Measurements from ENCODE around the gene PSMC3. TPM values are rescaled to one million over a fixed set of nuclear protein-coding genes. Genes with fewer than 3 reads are reported as not detected.

The PSMC3 gene
- total RNA-seq, 2 donors from 2014 or later = 175 to 216 TPM

GRCh38 chr11:47400768-47401279 lies 25.4 kb downstream of the PSMC3 start:
- Mint-ChIP-seq H3K4me1 (ENCODE audit: low read depth in 2 of 2) (peaks cover 5 to 16% of the 10 kb centered on the region in 2 donors), H3K9me3 (no peaks in the 10 kb centered on the region), H3K27ac (peak overlapping the region; percentile 51 to 78), H3K4me3 (peak overlapping the region; percentile 69), H3K36me3 (no peaks in the 10 kb centered on the region), H3K27me3 (no peaks in the 10 kb centered on the region)
- DNase-seq (ENCODE audit: low spot score) = no peak
- peak in 1 of 2 donors; percentile 34 for ATAC-seq

- H3K36me3 Mint-ChIP-seq = no peaks in the 10 kb centered on the region
These were observed 26.1 kb downstream of the PSMC3 start for GRCh38 chr11:47399860-47400767.

GRCh38 chr11:47398551-47398950 lies 27.7 kb downstream of the PSMC3 start:
- no peaks in the 10 kb centered on the region for H3K9me3 Mint-ChIP-seq
- ATAC-seq (no peak), DNase-seq (ENCODE audit: low spot score) (no peak)
- no peak overlapping the region for H3K4me3 Mint-ChIP-seq
- H3K27ac Mint-ChIP-seq = no peak overlapping the region
- H3K27me3 Mint-ChIP-seq = no peaks in the 10 kb centered on the region
- no peaks in the 10 kb centered on the region for H3K36me3 Mint-ChIP-seq
- peaks cover 5 to 30% of the 10 kb centered on the region in 2 donors for H3K4me1 Mint-ChIP-seq (ENCODE audit: low read depth in 2 of 2)

More at GRCh38 chr11:47399860-47400767, 26.1 kb downstream of the PSMC3 start:
- H3K4me3 Mint-ChIP-seq = peak overlapping the region; percentile 69
- H3K4me1 Mint-ChIP-seq (ENCODE audit: low read depth in 2 of 2) = peaks cover 5 to 22% of the 10 kb centered on the region in 2 donors
- H3K27me3 Mint-ChIP-seq = no peaks in the 10 kb centered on the region
- no peaks in the 10 kb centered on the region for H3K9me3 Mint-ChIP-seq
- peak overlapping the region; percentile 51 to 78 for H3K27ac Mint-ChIP-seq
- DNase-seq (ENCODE audit: low spot score) (no peak), ATAC-seq (peak; percentile 83 to 84)

- H3K27me3 Mint-ChIP-seq = no peaks in the 10 kb centered on the region
- no peaks in the 10 kb centered on the region for H3K36me3 Mint-ChIP-seq
- peaks cover 5 to 32% of the 10 kb centered on the region in 2 donors for H3K4me1 Mint-ChIP-seq (ENCODE audit: low read depth in 2 of 2)
- ATAC-seq (no peak), DNase-seq (ENCODE audit: low spot score) (no peak)
- no peak overlapping the region for H3K27ac Mint-ChIP-seq
- no peaks in the 10 kb centered on the region for H3K9me3 Mint-ChIP-seq
- H3K4me3 Mint-ChIP-seq = no peak overlapping the region
These were observed 28.2 kb downstream of the PSMC3 start for GRCh38 chr11:47398011-47398410.

- ATAC-seq (no peak), DNase-seq (ENCODE audit: low spot score) (peak; percentile 25)
- no peak overlapping the region for H3K4me3 Mint-ChIP-seq
- no peaks in the 10 kb centered on the region for H3K9me3 Mint-ChIP-seq
- no peaks in the 10 kb centered on the region for H3K27me3 Mint-ChIP-seq
- peak overlapping the region; percentile 80 to 91 for H3K27ac Mint-ChIP-seq
- H3K4me1 Mint-ChIP-seq (ENCODE audit: low read depth in 2 of 2) = peaks cover 12 to 42% of the 10 kb centered on the region in 2 donors
- H3K36me3 Mint-ChIP-seq = no peaks in the 10 kb centered on the region
These were observed 30.3 kb downstream of the PSMC3 start for GRCh38 chr11:47396049-47396320.

- DNase-seq (ENCODE audit: low spot score) (no peak), ATAC-seq (peak in 1 of 2 donors; percentile 1)
- Mint-ChIP-seq H3K27me3 (no peaks in the 10 kb centered on the region), H3K27ac (peak overlapping the region; percentile 80 to 91), H3K9me3 (no peaks in the 10 kb centered on the region), H3K4me1 (ENCODE audit: low read depth in 2 of 2) (peaks cover 14 to 43% of the 10 kb centered on the region in 2 donors), H3K36me3 (no peaks in the 10 kb centered on the region), H3K4me3 (peak overlapping the region; percentile 34)
These were observed 30.8 kb downstream of the PSMC3 start for GRCh38 chr11:47395223-47396048.

GRCh38 chr11:47394322-47395222 lies 31.7 kb downstream of the PSMC3 start:
- H3K4me3 Mint-ChIP-seq = peak overlapping the region; percentile 39
- H3K27ac Mint-ChIP-seq = peak overlapping the region; percentile 80 to 91
- H3K9me3 Mint-ChIP-seq = no peaks in the 10 kb centered on the region
- no peaks in the 10 kb centered on the region for H3K27me3 Mint-ChIP-seq
- ATAC-seq = peak; percentile 90 to 94
- H3K4me1 Mint-ChIP-seq (ENCODE audit: low read depth in 2 of 2) = peaks cover 20 to 46% of the 10 kb centered on the region in 2 donors
- no peaks in the 10 kb centered on the region for H3K36me3 Mint-ChIP-seq
- DNase-seq (ENCODE audit: low spot score) = peak; percentile 86

- Mint-ChIP-seq H3K27ac (peak overlapping the region; percentile 80 to 91), H3K36me3 (no peaks in the 10 kb centered on the region), H3K4me1 (ENCODE audit: low read depth in 2 of 2) (peaks cover 25 to 51% of the 10 kb centered on the region in 2 donors), H3K4me3 (peak overlapping the region; percentile 39), H3K27me3 (no peaks in the 10 kb centered on the region), H3K9me3 (no peaks in the 10 kb centered on the region)
- ATAC-seq (no peak), DNase-seq (ENCODE audit: low spot score) (no peak)
These were observed 32.3 kb downstream of the PSMC3 start for GRCh38 chr11:47394050-47394321.

- Mint-ChIP-seq H3K9me3 (no peaks in the 10 kb centered on the region), H3K36me3 (no peaks in the 10 kb centered on the region), H3K27me3 (no peaks in the 10 kb centered on the region), H3K4me3 (no peak overlapping the region), H3K4me1 (ENCODE audit: low read depth in 2 of 2) (peaks cover 27 to 57% of the 10 kb centered on the region in 2 donors), H3K27ac (peak overlapping the region; percentile 80 to 91)
- DNase-seq (ENCODE audit: low spot score) (no peak), ATAC-seq (no peak)
These were observed 32.8 kb downstream of the PSMC3 start for GRCh38 chr11:47393163-47394049.

- Mint-ChIP-seq H3K4me3 (no peak overlapping the region), H3K27ac (peak overlapping the region; percentile 35 to 54), H3K27me3 (no peaks in the 10 kb centered on the region), H3K9me3 (no peaks in the 10 kb centered on the region), H3K36me3 (no peaks in the 10 kb centered on the region), H3K4me1 (ENCODE audit: low read depth in 2 of 2) (peaks cover 34 to 64% of the 10 kb centered on the region in 2 donors)
- ATAC-seq = no peak
- DNase-seq (ENCODE audit: low spot score) = no peak
These were observed 33.6 kb downstream of the PSMC3 start for GRCh38 chr11:47392546-47393162.

- H3K27me3 Mint-ChIP-seq = no peaks in the 10 kb centered on the region
- DNase-seq (ENCODE audit: low spot score) (no peak), ATAC-seq (no peak)
- H3K9me3 Mint-ChIP-seq = no peaks in the 10 kb centered on the region
- no peak overlapping the region for H3K4me3 Mint-ChIP-seq
- no peaks in the 10 kb centered on the region for H3K36me3 Mint-ChIP-seq
- H3K4me1 Mint-ChIP-seq (ENCODE audit: low read depth in 2 of 2) = peaks cover 34 to 62% of the 10 kb centered on the region in 2 donors
- H3K27ac Mint-ChIP-seq = peak overlapping the region; percentile 49 to 54
These were observed 34.4 kb downstream of the PSMC3 start for GRCh38 chr11:47391711-47392432.

Measured in natural killer cell treated with Interleukin-12 subunit alpha and Interleukin-12 subunit beta and Interleukin-15 and Interleukin-18, amount 100 ng/mL, for 72 hours (primary cell).